Endometrial microvascular endothelial cells (primary cell): Measurements from ENCODE around the gene BUB1B. TPM values are rescaled to one million over a fixed set of nuclear protein-coding genes. Genes with fewer than 3 reads are reported as not detected.
"Not testable (repeated sequence)": the region's sequence is repeated elsewhere in the genome, so short reads cannot be mapped to it uniquely, and the experiment has no call there.

Source experiments
- in situ Hi-C: cut with HindIII; loops from 2 replicates; pipeline ENCODE4 v1.10.0; 2017; ENCODE audit warnings: low sequenced_read_pairs, low pct_unique_long_range_greater_than_20kb; ENCODE audit errors: inconsistent ontology term
- total RNA-seq: library from RNA; depleted of rRNA; stranded (reverse); fragments of >200 nt; gene quantifications from one replicate; pipeline ENCODE4 v1.2.3, GENCODE V29; 2015; ENCODE audit errors: inconsistent ontology term

The BUB1B gene, protein sequence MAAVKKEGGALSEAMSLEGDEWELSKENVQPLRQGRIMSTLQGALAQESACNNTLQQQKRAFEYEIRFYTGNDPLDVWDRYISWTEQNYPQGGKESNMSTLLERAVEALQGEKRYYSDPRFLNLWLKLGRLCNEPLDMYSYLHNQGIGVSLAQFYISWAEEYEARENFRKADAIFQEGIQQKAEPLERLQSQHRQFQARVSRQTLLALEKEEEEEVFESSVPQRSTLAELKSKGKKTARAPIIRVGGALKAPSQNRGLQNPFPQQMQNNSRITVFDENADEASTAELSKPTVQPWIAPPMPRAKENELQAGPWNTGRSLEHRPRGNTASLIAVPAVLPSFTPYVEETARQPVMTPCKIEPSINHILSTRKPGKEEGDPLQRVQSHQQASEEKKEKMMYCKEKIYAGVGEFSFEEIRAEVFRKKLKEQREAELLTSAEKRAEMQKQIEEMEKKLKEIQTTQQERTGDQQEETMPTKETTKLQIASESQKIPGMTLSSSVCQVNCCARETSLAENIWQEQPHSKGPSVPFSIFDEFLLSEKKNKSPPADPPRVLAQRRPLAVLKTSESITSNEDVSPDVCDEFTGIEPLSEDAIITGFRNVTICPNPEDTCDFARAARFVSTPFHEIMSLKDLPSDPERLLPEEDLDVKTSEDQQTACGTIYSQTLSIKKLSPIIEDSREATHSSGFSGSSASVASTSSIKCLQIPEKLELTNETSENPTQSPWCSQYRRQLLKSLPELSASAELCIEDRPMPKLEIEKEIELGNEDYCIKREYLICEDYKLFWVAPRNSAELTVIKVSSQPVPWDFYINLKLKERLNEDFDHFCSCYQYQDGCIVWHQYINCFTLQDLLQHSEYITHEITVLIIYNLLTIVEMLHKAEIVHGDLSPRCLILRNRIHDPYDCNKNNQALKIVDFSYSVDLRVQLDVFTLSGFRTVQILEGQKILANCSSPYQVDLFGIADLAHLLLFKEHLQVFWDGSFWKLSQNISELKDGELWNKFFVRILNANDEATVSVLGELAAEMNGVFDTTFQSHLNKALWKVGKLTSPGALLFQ
- 74.1 TPM for total RNA-seq

DNA sequence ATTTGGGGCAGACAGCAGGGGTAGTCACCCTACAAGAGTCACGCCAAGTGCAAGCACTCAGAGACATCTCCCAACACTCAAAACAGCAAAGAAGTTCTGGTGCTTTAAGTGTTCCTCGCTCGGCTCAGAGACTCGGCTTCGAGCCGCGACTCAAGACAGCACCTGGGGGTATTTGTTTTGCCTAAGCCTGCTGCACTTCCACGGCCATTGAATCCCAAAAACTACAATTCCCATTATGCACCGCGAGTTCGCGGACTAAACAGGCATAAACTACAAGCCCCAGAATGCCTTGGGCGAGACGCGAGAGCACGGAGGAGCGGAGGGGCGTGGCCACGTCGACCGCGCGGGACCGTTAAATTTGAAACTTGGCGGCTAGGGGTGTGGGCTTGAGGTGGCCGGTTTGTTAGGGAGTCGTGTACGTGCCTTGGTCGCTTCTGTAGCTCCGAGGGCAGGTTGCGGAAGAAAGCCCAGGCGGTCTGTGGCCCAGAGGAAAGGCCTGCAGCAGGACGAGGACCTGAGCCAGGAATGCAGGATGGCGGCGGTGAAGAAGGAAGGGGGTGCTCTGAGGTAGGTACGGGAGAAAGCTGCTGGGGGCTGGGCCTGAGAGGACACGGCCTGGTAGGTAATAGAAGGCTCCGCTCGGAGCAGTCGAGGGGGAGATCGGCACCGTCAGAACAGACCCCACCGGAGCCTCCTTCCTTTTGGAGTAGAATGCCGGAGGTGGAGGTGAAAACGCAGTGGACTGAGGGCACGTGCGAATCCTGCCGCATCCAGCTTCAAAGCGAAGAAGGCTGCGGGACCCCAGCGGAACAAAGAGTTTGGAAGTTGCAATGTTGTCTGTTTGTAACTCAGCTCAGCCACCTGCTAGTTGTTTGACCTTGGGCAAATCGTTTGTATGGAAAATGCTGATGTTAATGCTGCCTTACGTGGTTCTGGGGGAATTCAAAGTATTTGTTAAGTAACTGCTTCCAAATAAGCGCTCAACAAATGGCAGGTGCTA lies at the start of gene BUB1B:
Gene BUB1B (plus strand): TSS at position 381 of the 1,000 bp plus-strand sequence. CDS start 152 bp downstream, at position 533.
- in situ Hi-C loops, result no loop called here

DNA sequence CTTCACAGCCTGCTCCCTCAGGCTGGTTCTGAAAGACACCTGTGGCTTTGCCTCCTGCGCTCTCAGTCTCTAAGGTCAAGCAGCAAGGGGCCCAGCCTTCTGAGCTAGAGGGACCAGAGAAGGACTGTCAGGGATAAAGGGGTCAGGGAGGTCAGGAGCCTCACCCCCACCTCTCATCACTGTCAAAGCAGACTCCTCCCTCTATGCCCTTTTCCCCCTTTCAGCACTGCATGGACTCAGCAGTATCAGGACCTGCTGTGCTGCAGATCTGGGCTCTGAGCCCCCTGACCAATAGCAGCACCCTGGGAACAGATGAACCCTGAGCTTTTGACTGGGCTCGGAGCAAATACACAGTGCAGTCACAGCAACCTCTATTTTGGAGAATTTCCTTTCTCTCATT lies 49.0 kb upstream of the BUB1B start:
- in situ Hi-C loops, result no loop called here

DNA sequence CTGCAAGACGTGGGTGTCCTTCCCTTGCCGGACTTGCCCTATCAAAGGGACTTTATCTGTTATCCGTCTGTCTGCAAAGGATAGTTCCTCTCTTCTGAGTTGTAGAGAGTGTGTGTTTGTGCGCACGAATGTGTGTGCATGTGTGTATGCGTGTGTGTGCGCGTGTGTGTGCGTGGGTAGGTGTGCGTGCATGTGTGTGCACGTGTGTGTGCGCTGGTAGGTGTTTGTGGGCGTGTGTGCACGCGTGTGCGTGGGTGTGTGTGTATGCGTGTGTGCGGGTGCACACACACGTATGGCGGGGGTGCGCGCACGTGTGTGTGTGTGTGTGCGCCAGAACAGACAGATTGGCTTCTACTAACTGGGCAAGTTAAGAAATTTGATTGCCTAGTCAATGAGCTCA lies 48.1 kb upstream of the BUB1B start:
- in situ Hi-C loops, result no loop called here

DNA sequence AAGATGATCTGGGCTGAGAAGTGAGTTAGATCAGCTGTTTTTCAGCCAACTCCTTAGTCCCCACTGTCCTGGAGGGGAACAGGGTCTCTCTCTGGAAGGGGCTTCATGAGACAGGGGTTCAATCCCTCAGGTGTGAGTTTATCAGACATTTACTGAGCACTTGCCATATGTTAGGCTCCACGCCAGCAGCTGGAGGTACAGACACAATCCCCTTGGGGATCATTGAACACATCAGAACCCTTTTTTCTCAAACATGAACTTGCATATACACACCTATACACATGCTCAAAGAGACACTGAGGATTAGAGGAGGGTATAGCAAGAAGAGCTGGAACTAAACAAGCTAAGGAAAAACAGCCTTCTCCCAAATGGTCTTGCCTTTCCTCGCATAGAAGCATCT lies 46.7 kb upstream of the BUB1B start:
- in situ Hi-C loops, result no loop called here

DNA sequence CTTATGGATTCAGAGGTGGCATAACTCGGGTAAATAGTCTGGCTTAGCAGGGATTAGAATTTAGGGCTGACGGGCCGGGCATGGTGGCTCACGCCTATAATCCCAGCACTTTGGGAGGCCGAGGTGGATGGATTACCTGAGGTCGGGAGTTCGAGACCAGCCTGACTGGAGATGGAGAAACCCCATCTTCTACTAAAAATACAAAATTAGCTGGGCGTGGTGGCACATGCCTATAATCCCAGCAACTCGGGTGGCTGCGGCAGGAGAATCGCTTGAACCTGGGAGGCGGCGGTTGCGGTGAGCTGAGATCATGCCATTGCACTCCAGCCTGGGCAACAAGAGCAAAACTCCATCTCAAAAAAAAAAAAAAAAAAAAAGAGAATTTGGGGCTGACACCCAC lies 45.8 kb upstream of the BUB1B start:
- in situ Hi-C loops, result not testable (repeated sequence)

DNA sequence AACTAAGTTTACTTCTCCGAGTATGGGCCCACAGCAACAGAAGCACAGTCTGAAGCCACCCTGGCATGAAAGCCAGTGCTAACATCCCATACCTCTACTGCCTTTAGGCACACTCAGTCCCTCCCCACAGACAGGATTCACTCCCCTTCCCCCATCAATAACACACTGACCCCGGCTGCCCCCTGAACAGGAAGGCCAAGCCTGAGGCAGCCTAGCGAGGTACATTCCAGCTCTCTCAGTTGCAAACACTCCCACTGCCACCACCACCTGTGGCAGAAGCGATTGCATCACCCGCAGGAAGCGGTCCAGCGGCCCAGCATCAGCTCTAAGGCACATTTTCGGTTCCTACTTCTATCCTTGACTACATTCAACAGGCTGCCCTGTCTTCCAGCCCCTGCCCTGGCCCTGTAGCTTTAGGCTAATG lies 45.2 kb upstream of the BUB1B start:
- in situ Hi-C loops, result no loop called here

DNA sequence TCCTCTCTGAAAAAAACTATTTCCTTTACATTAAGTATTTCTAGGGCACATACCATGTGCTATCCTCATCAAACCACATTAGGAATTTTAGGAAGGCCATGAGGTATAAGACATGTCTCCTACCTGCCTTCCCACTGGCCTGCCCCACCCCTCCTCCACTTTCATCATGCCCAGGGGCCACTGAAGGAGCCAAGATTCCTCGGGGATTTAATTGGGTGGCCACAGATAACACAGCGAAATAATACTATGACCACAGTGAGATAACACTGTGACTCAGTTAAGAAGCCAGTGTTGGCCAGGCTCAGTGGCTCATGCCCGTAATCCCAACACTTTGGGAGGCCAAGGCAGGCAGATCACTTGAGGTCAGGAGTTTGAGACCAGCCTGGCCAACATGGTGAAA lies 42.4 kb upstream of the BUB1B start:
- in situ Hi-C loops, result no loop called here

DNA sequence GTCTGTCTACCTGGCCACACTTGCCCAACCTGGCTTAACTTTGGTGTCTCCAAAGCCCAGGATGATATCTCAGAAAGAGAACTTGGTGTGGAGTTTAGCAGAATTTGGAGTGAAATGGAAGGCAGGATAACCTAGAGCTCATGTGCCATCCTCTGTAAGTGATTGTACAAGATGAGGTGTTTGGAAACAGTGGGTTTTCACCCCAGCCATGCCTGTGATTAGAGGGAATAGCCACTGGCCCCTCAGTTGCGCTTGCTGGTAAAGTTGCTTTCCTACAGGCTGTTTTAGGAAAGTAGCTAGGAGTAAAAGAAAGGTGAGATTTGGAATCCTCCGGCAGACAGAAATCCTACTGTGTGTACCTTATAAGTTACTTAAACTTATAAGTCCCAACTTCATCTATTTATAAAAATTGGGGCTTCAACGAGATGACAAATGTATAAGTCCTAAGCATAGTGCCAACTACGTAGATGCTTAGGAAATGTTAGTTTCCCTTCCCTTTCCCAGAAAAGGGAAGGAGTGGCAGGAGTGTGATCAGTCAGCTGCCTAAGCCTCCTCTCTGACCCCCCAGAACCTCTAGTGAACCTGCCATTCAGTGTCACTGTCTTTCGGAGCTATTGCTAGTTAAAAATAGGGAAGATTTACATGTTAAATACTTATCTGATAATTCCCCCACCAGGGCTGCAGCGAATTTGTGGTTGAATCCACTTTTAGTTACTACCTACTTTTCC lies 38.8 kb upstream of the BUB1B start:
- in situ Hi-C loops, result no loop called here

DNA sequence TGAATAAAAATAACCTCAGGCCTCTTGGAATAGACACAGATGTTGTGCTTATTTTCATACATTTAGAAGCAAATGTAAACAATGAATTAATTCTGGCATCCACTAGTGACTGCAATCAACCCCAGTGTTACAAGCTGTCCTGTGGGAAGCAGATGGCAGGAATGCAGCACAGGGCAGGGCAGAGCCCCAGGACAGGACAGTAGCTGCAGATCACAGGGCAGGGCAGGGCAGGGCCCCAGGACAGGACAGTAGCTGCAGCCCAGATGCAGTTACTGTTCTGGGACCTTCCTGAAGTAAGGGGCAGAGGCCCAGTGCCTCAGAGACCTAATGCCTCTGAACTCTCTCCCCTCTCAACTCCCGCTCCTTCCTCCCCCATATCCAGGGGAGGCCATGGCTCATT lies 37.9 kb upstream of the BUB1B start:
- in situ Hi-C loops, result not testable (repeated sequence)

DNA sequence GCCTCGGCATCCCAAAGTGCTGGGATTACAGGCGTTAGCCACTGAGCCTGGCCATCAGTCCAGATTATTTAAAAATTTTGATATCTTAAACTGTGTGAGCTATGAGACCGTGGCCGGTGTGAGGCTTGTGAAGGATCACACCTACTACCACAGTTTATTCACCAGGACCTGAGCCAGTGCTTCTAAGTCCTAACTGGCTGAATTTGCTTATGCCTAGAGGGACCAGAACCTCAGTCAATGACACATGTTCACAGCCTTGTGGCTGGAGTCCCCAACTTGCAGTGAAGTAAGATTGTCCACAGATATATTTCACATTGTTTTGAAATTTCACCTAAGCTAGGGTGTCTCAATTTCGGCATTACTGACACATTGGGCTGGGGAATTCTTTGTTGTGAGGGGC lies 37.0 kb upstream of the BUB1B start:
- in situ Hi-C loops, result not testable (repeated sequence)

DNA sequence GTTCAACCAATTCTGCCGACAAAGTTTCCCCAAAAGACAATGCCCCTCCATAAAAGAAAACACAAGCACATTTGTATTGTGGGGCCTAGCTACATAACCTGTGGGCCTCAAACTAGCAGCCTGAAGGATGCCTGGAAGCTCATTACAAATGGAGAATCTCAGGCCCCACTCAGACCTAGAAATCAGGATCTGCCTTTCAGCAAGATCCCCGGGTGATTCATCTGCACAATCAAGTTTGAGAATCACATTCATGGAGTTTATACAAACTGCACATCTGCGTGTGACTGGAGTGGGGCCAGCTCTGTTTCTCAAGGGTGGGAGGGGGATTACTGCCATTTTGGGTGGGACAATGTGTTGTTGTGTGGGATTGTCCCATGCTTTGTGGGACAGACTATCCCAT lies 36.5 kb upstream of the BUB1B start:
- in situ Hi-C loops, result not testable (repeated sequence)

DNA sequence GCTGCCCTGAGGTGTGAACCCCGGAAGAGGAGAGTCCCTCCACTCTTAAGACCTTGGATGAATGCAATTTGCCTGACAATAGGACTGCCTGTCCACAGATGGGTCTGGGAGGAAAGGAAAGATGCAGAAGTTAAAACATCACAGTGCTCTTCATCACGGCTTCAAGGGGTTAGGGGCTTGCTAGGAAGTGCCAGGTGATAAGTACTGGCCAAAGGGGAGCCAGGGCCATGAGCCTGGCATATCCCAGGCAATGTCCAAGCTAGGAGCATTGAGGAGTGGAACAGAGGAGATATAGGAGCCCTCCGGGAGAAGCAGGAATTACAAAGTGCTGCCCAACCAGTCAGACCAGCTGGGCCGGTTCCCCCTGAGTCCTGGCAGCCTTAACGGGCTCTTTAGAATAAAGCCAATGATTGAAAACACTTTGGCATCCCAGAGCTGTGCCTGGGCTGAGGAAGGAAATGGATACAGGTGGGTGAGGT lies 36.0 kb upstream of the BUB1B start:
- in situ Hi-C loops, result not testable (repeated sequence)

DNA sequence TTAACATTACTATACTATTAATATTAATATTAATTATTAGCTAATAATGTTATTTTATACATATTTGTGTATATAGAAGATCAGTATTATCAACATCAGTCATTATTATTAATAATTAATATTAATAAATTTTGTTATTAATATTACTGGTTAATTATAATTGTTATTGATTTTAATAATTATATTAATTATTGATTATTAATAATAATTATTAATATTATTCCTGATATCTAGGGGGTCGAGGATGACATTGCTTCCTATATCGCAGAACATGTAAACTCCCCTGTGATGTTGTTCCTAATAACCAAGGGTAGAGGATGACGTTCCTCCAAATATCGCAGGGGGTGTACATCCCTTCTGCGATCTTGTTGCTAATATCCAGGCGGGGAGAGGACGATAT lies 34.9 kb upstream of the BUB1B start:
- in situ Hi-C loops, result no loop called here

DNA sequence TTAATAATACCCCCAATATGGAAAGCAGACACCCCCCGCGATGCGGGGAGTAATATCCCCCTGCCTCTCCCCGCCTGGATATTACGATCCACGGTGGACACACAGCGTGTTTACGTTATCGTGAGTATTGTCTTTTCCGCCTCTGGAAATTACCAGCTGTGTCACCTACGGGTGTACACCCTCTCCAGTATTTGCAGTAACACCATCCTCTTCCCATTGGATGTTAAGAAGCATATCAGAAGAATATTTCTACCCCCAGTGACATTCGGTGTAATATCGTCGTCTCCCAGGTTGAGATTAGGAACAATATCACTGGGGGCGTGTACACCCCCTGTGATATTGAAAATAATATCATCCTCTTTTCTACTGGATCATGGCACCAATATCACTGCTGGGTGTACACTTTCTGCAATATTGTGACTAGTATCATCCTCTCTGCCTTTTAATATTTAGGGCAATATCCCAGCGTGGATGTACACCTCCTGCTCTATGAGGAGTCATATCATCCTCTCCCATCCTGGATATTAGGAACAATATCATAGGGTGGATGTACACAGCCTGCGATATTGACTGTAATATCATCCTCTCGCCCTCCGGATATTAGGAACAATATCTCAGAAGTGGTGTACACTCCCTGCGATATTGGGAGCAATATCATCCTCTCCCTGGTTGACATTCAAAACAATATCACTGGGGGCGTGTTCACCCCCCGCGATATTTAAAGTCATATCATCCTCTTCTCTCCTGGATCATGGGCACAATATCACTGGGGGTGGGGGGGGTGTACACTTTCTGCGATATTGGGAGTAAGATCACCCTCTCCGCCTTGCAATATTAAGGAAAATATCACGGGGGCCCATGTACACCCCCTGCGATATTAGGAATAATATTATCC lies 31.9 kb upstream of the BUB1B start:
- in situ Hi-C loops, result no loop called here

DNA sequence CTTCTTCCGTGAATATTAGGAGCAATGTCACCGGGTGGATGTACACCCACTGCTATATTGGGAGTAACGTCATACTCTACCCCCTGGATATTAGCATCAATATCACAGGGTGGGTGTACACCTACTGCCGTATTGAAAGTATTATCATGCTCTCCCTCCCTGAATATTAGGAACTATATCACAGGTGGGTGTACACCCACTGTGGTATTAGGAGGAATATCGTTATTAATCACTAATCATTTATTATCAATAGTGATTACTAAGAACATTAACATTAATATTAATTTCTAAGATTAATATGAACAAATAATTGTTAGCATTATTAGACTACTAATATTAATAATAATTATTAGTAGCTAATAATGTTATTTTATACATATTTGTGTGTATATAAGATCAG lies 30.8 kb upstream of the BUB1B start:
- in situ Hi-C loops, result no loop called here

DNA sequence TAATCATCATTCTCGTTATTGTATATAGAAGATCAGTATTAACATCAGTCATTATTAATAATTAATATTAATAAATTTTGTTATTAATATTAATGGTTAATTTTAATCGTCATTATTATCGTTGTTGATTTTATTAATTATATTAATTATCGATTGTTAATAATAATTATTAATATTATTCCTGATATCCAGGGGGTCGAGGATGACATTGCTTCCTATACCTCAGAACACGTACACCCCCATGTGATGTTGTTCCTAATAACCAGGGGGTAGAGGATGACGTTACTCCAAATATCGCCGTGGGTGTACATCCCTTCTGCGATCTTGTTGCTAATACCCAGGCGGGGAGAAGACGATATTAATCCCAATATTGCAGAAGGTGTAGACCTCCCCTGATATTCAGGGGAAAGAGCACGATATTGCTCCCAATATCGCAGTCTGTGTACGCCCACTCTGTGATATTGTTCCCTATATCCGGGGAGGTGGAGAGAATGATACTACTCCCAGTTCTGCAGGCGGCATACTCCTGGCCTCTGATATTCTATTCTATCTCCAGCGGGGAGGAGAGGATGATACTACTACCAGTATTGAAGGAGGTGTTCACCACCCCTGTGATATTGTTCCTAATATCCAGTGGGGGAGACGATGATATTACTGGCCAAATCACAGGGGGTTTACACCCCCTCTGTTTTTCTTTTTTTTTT lies 29.9 kb upstream of the BUB1B start:
- in situ Hi-C loops, result no loop called here
